ENCODE results near the gene PRKCA. TPM values are rescaled to one million over a fixed set of nuclear protein-coding genes. Genes with fewer than 3 reads are reported as not detected.

PRKCA gene
- total RNA-seq, 1 donor from 2014 or later, result 2.2 TPM

DNA sequence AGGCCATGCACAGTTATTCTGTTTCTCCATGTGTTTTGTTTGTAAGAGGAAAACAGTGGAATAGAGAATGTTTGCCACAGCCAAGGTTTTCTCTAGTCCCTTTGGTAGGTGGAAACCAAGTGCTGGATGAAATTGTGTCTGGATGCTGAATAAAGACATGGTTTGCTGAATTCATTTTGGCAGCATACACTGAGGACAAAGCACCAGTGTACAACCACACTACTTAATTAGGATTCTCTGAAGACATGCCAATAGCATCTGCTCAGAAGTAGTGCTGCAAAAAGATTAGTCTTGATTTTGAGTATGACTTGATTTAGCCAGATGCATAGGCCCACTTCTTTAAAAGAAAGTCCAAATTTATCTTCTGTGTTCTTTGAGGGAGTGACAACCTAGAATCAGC lies 302.0 kb downstream of the PRKCA start:
- Mint-ChIP-seq H3K4me1 (no peaks in the 10 kb centered on the region), H3K4me3 (no peak overlapping the region), H3K27ac (no peak overlapping the region), H3K36me3 (ENCODE audit: low read depth) (no peaks in the 10 kb centered on the region), H3K9me3 (no peaks in the 10 kb centered on the region), H3K27me3 (peaks cover 4% of the 10 kb centered on the region)
- CTCF ChIA-PET, result no interaction called here
- no peak for TF ChIP-seq CTCF (IDR thresholded peaks at IDR 0.05)
- intact Hi-C loops (cut with micrococcal nuclease), result no loop called here
- no peak for ATAC-seq (ENCODE audit: low read depth)
- POLR2A ChIA-PET, result no interaction called here
- no peak for DNase-seq

- ChIA-PET CTCF (no interaction called here), POLR2A (no interaction called here)
- Mint-ChIP-seq H3K4me3 (no peak overlapping the region), H3K36me3 (ENCODE audit: low read depth) (no peaks in the 10 kb centered on the region), H3K9me3 (peaks cover 4% of the 10 kb centered on the region), H3K4me1 (no peaks in the 10 kb centered on the region), H3K27ac (no peak overlapping the region), H3K27me3 (peaks cover 4% of the 10 kb centered on the region)
- ATAC-seq (ENCODE audit: low read depth) (no peak), DNase-seq (no peak)
- intact Hi-C loops (cut with micrococcal nuclease), result no loop called here
- no peak for TF ChIP-seq CTCF (IDR thresholded peaks at IDR 0.05)
Measured at GRCh38 chr17:66605541-66605940, 303.1 kb downstream of the PRKCA start.

- intact Hi-C loops (cut with micrococcal nuclease), result no loop called here
- POLR2A ChIA-PET, result no interaction called here
Measured at GRCh38 chr17:66610361-66611133, 308.1 kb downstream of the PRKCA start.

GRCh38 chr17:66611397-66611796 lies 309.0 kb downstream of the PRKCA start:
- POLR2A ChIA-PET, result no interaction called here
- CTCF ChIA-PET, result no interaction called here

More at GRCh38 chr17:66610361-66611133, 308.1 kb downstream of the PRKCA start:
- DNase-seq, result no peak
- no peak for TF ChIP-seq CTCF (IDR thresholded peaks at IDR 0.05)
- H3K27ac Mint-ChIP-seq, result no peak overlapping the region
- peaks cover 3% of the 10 kb centered on the region for H3K27me3 Mint-ChIP-seq
- H3K36me3 Mint-ChIP-seq (ENCODE audit: low read depth), result no peaks in the 10 kb centered on the region
- no peak overlapping the region for H3K4me3 Mint-ChIP-seq
- no peak for ATAC-seq (ENCODE audit: low read depth)
- no peaks in the 10 kb centered on the region for H3K4me1 Mint-ChIP-seq
- H3K9me3 Mint-ChIP-seq, result peaks cover 15% of the 10 kb centered on the region
- CTCF ChIA-PET, result no interaction called here

GRCh38 chr17:66612993-66613392 lies 310.6 kb downstream of the PRKCA start:
- no peaks in the 10 kb centered on the region for H3K4me1 Mint-ChIP-seq

More at GRCh38 chr17:66611397-66611796, 309.0 kb downstream of the PRKCA start:
- intact Hi-C loops (cut with micrococcal nuclease), result no loop called here
- no peak for ATAC-seq (ENCODE audit: low read depth)
- no peak for DNase-seq
- no peaks in the 10 kb centered on the region for H3K36me3 Mint-ChIP-seq (ENCODE audit: low read depth)
- peaks cover 15% of the 10 kb centered on the region for H3K9me3 Mint-ChIP-seq
- no peak overlapping the region for H3K27ac Mint-ChIP-seq
- TF ChIP-seq CTCF (IDR thresholded peaks at IDR 0.05), result no peak
- H3K4me1 Mint-ChIP-seq, result no peaks in the 10 kb centered on the region
- H3K4me3 Mint-ChIP-seq, result no peak overlapping the region
- H3K27me3 Mint-ChIP-seq, result peaks cover 6% of the 10 kb centered on the region

More at GRCh38 chr17:66612993-66613392, 310.6 kb downstream of the PRKCA start:
- H3K9me3 Mint-ChIP-seq, result peaks cover 15% of the 10 kb centered on the region
- ChIA-PET CTCF (no interaction called here), POLR2A (no interaction called here)
- intact Hi-C loops (cut with micrococcal nuclease), result no loop called here
- peaks cover 11% of the 10 kb centered on the region for H3K27me3 Mint-ChIP-seq
- DNase-seq (no peak), ATAC-seq (ENCODE audit: low read depth) (no peak)
- TF ChIP-seq CTCF (IDR thresholded peaks at IDR 0.05), result no peak
- no peak overlapping the region for H3K27ac Mint-ChIP-seq
- no peaks in the 10 kb centered on the region for H3K36me3 Mint-ChIP-seq (ENCODE audit: low read depth)
- H3K4me3 Mint-ChIP-seq, result no peak overlapping the region
